Measurements from ENCODE around the gene GABBR1.

DNA sequence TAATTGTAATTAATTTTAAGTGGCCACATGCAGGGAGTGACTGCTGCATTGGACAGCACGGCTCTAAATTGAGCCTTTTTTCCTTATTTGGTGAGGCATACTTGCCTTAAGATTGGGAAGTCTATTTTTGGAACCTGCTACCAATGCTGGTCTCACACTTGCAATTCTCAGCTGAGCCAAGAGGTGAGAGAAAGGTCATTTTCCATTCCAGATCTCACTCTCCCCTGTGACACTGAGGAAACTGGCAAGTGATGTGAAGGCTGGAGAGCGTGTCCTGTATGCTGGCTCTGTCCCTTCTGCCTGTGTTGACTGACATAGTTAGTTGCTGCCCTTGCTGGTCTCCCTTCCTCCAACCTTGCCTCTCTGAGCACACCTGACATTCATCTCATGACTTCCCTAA, 23.2 kb upstream of the GABBR1 start:
- TF ChIP-seq, protein P1, sequence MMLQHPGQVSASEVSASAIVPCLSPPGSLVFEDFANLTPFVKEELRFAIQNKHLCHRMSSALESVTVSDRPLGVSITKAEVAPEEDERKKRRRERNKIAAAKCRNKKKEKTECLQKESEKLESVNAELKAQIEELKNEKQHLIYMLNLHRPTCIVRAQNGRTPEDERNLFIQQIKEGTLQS (CRISPR knock-in tag; IDR thresholded peaks at IDR 0.05) = no peak
- TF ChIP-seq POLR2A (IDR thresholded peaks at IDR 0.05; ENCODE audit: insufficient read depth in 1 of 2, low read depth in 2 of 2, low read length in 2 of 2) (no peak), ZNF329 (CRISPR knock-in tag; IDR thresholded peaks at IDR 0.05; ENCODE audit: low read depth) (no peak), POLR2AphosphoS5 (IDR thresholded peaks at IDR 0.05; ENCODE audit: low read depth, low read length) (no peak), ZFYVE20 (CRISPR knock-in tag; IDR thresholded peaks at IDR 0.05; ENCODE audit: borderline replicate concordance, low read depth) (no peak), MATR3 (CRISPR knock-in tag; IDR thresholded peaks at IDR 0.05) (no peak), NFRKB (IDR thresholded peaks at IDR 0.05) (no peak), FOSL2 (CRISPR knock-in tag; IDR thresholded peaks at IDR 0.05) (no peak), FOXA1 (IDR thresholded peaks at IDR 0.05) (no peak), FOXA1 (CRISPR knock-in tag; IDR thresholded peaks at IDR 0.05) (no peak), SP2 (CRISPR knock-in tag; IDR thresholded peaks at IDR 0.05) (no peak)
- TF ChIP-seq, protein P2, sequence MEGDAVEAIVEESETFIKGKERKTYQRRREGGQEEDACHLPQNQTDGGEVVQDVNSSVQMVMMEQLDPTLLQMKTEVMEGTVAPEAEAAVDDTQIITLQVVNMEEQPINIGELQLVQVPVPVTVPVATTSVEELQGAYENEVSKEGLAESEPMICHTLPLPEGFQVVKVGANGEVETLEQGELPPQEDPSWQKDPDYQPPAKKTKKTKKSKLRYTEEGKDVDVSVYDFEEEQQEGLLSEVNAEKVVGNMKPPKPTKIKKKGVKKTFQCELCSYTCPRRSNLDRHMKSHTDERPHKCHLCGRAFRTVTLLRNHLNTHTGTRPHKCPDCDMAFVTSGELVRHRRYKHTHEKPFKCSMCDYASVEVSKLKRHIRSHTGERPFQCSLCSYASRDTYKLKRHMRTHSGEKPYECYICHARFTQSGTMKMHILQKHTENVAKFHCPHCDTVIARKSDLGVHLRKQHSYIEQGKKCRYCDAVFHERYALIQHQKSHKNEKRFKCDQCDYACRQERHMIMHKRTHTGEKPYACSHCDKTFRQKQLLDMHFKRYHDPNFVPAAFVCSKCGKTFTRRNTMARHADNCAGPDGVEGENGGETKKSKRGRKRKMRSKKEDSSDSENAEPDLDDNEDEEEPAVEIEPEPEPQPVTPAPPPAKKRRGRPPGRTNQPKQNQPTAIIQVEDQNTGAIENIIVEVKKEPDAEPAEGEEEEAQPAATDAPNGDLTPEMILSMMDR (CRISPR knock-in tag; IDR thresholded peaks at IDR 0.05) = no peak
